H9 (cell line): ENCODE measurements around the gene STYXL1. TPM values are rescaled to one million over a fixed set of nuclear protein-coding genes. Genes with fewer than 3 reads are reported as not detected.

Source experiments
- DNase-seq: peaks from one replicate; pipeline ENCODE4 v3.0.0-alpha.2; 2017
- H2AFZ ChIP-seq: one replicate; pipeline ENCODE4 v1.6.1; 2013; ENCODE audit warnings: mild to moderate bottlenecking, low read length, control low read depth, moderate library complexity
- H2AK5ac ChIP-seq: 2 replicates; pipeline ENCODE4 v1.6.1; 2013; ENCODE audit warnings: low read length, control low read depth, mixed read lengths; ENCODE audit not compliant: insufficient read length
- H2BK120ac ChIP-seq: one replicate; pipeline ENCODE4 v1.6.1; 2013; ENCODE audit warnings: low read depth, mild to moderate bottlenecking, low read length, control low read depth, inconsistent platforms; ENCODE audit not compliant: poor library complexity, severe bottlenecking
- H2BK12ac ChIP-seq: 2 replicates; pipeline ENCODE4 v1.6.1; 2013; ENCODE audit warnings: low read length, control low read depth, mixed read lengths, low read depth; ENCODE audit not compliant: insufficient read length
- H2BK15ac ChIP-seq: 2 replicates; pipeline ENCODE4 v1.6.1; 2013; ENCODE audit warnings: low read depth, low read length, control low read depth
- H2BK20ac ChIP-seq: one replicate; pipeline ENCODE4 v1.6.1; 2013; ENCODE audit warnings: low read depth, mild to moderate bottlenecking, low read length, control low read depth, inconsistent platforms; ENCODE audit not compliant: poor library complexity, severe bottlenecking
- H2BK5ac ChIP-seq: 2 replicates; pipeline ENCODE4 v1.6.1; 2013; ENCODE audit warnings: low read length, control low read depth, mixed read lengths; ENCODE audit not compliant: insufficient read length
- H3K14ac ChIP-seq: 2 replicates; pipeline ENCODE4 v1.6.1; 2013; ENCODE audit warnings: low read length, control low read depth; ENCODE audit not compliant: insufficient read depth
- H3K18ac ChIP-seq: 2 replicates; pipeline ENCODE4 v1.6.1; 2013; ENCODE audit warnings: low read depth, mild to moderate bottlenecking, mixed read lengths, low read length, control low read depth; ENCODE audit not compliant: insufficient read length
- H3K23ac ChIP-seq: 2 replicates; pipeline ENCODE4 v1.6.1; 2013; ENCODE audit warnings: low read length, control low read depth, mixed read lengths, low read depth; ENCODE audit not compliant: insufficient read length
- H3K23me2 ChIP-seq: 2 replicates; pipeline ENCODE4 v1.6.1; 2013; ENCODE audit warnings: low read depth, mild to moderate bottlenecking, mixed read lengths, low read length, control low read depth; ENCODE audit not compliant: insufficient read length, poor library complexity, severe bottlenecking
- H3K27ac ChIP-seq: 2 replicates; pipeline ENCODE4 v1.5.1; 2013; ENCODE audit warnings: low read length, control low read depth, mixed read lengths, low read depth; ENCODE audit not compliant: insufficient read length
- H3K27me3 ChIP-seq: 2 replicates; pipeline ENCODE4 v1.6.1; 2013; ENCODE audit warnings: low read length, control low read depth, inconsistent platforms; ENCODE audit not compliant: insufficient read depth
- H3K4ac ChIP-seq: 2 replicates; pipeline ENCODE4 v1.6.1; 2013; ENCODE audit warnings: low read depth, mild to moderate bottlenecking, control low read depth, inconsistent platforms, low read length, moderate library complexity
- H3K4me1 ChIP-seq: 2 replicates; pipeline ENCODE4 v1.6.1; 2013; ENCODE audit warnings: low read length, control low read depth, inconsistent platforms; ENCODE audit not compliant: insufficient read depth
- H3K4me2 ChIP-seq: 2 replicates; pipeline ENCODE4 v1.6.1; 2013; ENCODE audit warnings: low read length, control low read depth, mixed read lengths; ENCODE audit not compliant: insufficient read length, insufficient read depth
- H3K56ac ChIP-seq: 2 replicates; pipeline ENCODE4 v1.6.1; 2013; ENCODE audit warnings: low read depth, mild to moderate bottlenecking, mixed read lengths, low read length, control low read depth; ENCODE audit not compliant: insufficient read length
- H3K79me1 ChIP-seq: 2 replicates; pipeline ENCODE4 v1.6.1; 2013; ENCODE audit warnings: low read depth, mild to moderate bottlenecking, moderate library complexity, low read length, control low read depth, inconsistent platforms; ENCODE audit not compliant: insufficient read depth, poor library complexity, severe bottlenecking
- H3K79me2 ChIP-seq: 2 replicates; pipeline ENCODE4 v1.6.1; 2013; ENCODE audit warnings: low read length, control low read depth, inconsistent platforms; ENCODE audit not compliant: insufficient read depth
- H3K9ac ChIP-seq: 2 replicates; pipeline ENCODE4 v1.6.1; 2013; ENCODE audit warnings: low read length, control low read depth, mixed read lengths; ENCODE audit not compliant: insufficient read length; ENCODE audit errors: extremely low read depth
- H3K9me3 ChIP-seq: one replicate; pipeline ENCODE4 v1.6.1; 2013; ENCODE audit warnings: low read depth, low read length, inconsistent platforms; ENCODE audit not compliant: control insufficient read depth
- H3T11ph ChIP-seq: one replicate; pipeline ENCODE4 v1.6.1; 2013; ENCODE audit warnings: mild to moderate bottlenecking, low read length, control low read depth, inconsistent platforms
- H4K20me1 ChIP-seq: one replicate; pipeline ENCODE4 v1.6.1; 2013; ENCODE audit not compliant: control insufficient read depth, insufficient read length, insufficient read depth
- H4K5ac ChIP-seq: 2 replicates; pipeline ENCODE4 v1.6.1; 2013; ENCODE audit warnings: low read depth, mild to moderate bottlenecking, mixed read lengths, low read length, control low read depth; ENCODE audit not compliant: insufficient read length
- H4K8ac ChIP-seq: replicated peaks from 2 replicates; pipeline ENCODE4 v1.6.1; 2013; ENCODE audit warnings: low read length, control low read depth, mixed read lengths, low read depth; ENCODE audit not compliant: insufficient read length
- H4K91ac ChIP-seq: 2 replicates; pipeline ENCODE4 v1.6.1; 2013; ENCODE audit warnings: low read depth, mild to moderate bottlenecking, moderate library complexity, mixed read lengths, low read length, control low read depth; ENCODE audit not compliant: insufficient read length
- H3K27ac Mint-ChIP-seq, 3 experiments: 2 replicates in 2 of 3; 3 replicates in 1 of 3; pipeline ENCODE4 v1.8.0; 2020 to 2021; ENCODE audit warnings: mixed read lengths in 3 of 3, mild to moderate bottlenecking in 1 of 3, moderate library complexity in 1 of 3
- H3K27me3 Mint-ChIP-seq: 2 replicates; pipeline ENCODE4 v1.8.0; 2021; ENCODE audit warnings: low read depth, mild to moderate bottlenecking, moderate library complexity, mixed read lengths
- H3K36me3 Mint-ChIP-seq, 3 experiments: 2 replicates in 2 of 3; 3 replicates in 1 of 3; pipeline ENCODE4 v1.8.0; 2020 to 2021; ENCODE audit warnings: low read depth in 3 of 3, mixed read lengths in 3 of 3; ENCODE audit not compliant: insufficient read depth in 1 of 3
- H3K4me1 Mint-ChIP-seq, 2 experiments: 2 replicates each; pipeline ENCODE4 v1.8.0; 2020; ENCODE audit warnings: mixed read lengths in 2 of 2
- H3K4me3 Mint-ChIP-seq, 2 experiments: 2 replicates in 1 of 2; 3 replicates in 1 of 2; pipeline ENCODE4 v1.8.0; 2020 to 2021; ENCODE audit warnings: mild to moderate bottlenecking in 2 of 2, mixed read lengths in 2 of 2, moderate library complexity in 1 of 2
- H3K9me3 Mint-ChIP-seq, 2 experiments: 2 replicates in 1 of 2; 3 replicates in 1 of 2; pipeline ENCODE4 v1.8.0; 2020; ENCODE audit warnings: mild to moderate bottlenecking in 2 of 2, mixed read lengths in 2 of 2, moderate library complexity in 1 of 2
- CTCF ChIP-seq: fragments of 200-600 bp; sonication (generic); conservative IDR thresholded peaks from 3 replicates; pipeline ENCODE4 v1.8.0; 2021; ENCODE audit warnings: antibody characterized with exemption, mild to moderate bottlenecking
- WGBS: extraction: QIAGEN DNeasy Blood & Tissue Kit; methylation state at CpG from one replicate; pipeline ENCODE4 v1.1.7; 2013; ENCODE audit warnings: missing lambda C conversion rate, low lambda C conversion rate, mixed read lengths; ENCODE audit not compliant: insufficient read length; ENCODE audit errors: extremely low coverage; 5-methylcytosine and 5-hydroxymethylcytosine counted together
- total RNA-seq: library from RNA; stranded (reverse); gene quantifications from 2 replicates; pipeline ENCODE4 v1.2.1, GENCODE V29; 2021

Gene STYXL1
- total RNA-seq, 1 experiment from 2014 or later = 38.7 TPM

- Histone ChIP-seq H3T11ph (no peak overlapping the region), H2AK5ac (no peak overlapping the region), H3K79me2 (peaks cover 37% of the 10 kb centered on the region; the same call in 1 of the 2 replicates), H4K8ac (no peak overlapping the region), H2BK5ac (no peak overlapping the region), H2BK15ac (no peak overlapping the region), H3K27me3 (no peaks in the 10 kb centered on the region), H3K4ac (no peak overlapping the region), H3K79me1 (peaks cover 7% of the 10 kb centered on the region), H4K5ac (no peak overlapping the region), H3K56ac (no peak overlapping the region), H3K23ac (no peak overlapping the region), H3K23me2 (peaks cover 7% of the 10 kb centered on the region), H3K4me2 (no peak overlapping the region), H2AFZ (no peak overlapping the region), H3K14ac (no peak overlapping the region), H3K18ac (no peak overlapping the region), H3K9ac (no peak overlapping the region), H3K27ac (no peak overlapping the region), H3K4me1 (peaks cover 5% of the 10 kb centered on the region; the same call in 1 of the 2 replicates), H2BK20ac (no peak overlapping the region), H2BK12ac (no peak overlapping the region), H4K91ac (no peak overlapping the region), H3K9me3 (no peaks in the 10 kb centered on the region), H4K20me1 (no peaks in the 10 kb centered on the region), H2BK120ac (no peak overlapping the region)
- TF ChIP-seq CTCF = no peak
- Mint-ChIP-seq H3K4me1 (peaks cover 13 to 20% of the 10 kb centered on the region in 2 experiments), H3K9me3 (no peaks in the 10 kb centered on the region; a peak in 1 of 5 replicates), H3K27me3 (no peaks in the 10 kb centered on the region), H3K4me3 (peak overlapping the region in 1 of 2 experiments; percentile 19; a peak in 2 of 5 replicates), H3K36me3 (peaks cover 26 to 44% (median 39%) of the 10 kb centered on the region in 3 experiments), H3K27ac (peak overlapping the region in 1 of 3 experiments; percentile 83; a peak in 2 of 7 replicates)
- WGBS = no CpG with 5 or more reads among the region's 4 CpGs
- no peak for DNase-seq
Observed at GRCh38 chr7:76051840-76052239, 4.0 kb upstream of the STYXL1 start.
